HS-27A (cell line): Measurements from ENCODE around the gene PLEKHN1.

Source experiments
- DNase-seq: peaks from one replicate; pipeline ENCODE4 v3.0.0-alpha.2; 2012; ENCODE audit warnings: low read depth, missing footprints

Gene PLEKHN1

DNA sequence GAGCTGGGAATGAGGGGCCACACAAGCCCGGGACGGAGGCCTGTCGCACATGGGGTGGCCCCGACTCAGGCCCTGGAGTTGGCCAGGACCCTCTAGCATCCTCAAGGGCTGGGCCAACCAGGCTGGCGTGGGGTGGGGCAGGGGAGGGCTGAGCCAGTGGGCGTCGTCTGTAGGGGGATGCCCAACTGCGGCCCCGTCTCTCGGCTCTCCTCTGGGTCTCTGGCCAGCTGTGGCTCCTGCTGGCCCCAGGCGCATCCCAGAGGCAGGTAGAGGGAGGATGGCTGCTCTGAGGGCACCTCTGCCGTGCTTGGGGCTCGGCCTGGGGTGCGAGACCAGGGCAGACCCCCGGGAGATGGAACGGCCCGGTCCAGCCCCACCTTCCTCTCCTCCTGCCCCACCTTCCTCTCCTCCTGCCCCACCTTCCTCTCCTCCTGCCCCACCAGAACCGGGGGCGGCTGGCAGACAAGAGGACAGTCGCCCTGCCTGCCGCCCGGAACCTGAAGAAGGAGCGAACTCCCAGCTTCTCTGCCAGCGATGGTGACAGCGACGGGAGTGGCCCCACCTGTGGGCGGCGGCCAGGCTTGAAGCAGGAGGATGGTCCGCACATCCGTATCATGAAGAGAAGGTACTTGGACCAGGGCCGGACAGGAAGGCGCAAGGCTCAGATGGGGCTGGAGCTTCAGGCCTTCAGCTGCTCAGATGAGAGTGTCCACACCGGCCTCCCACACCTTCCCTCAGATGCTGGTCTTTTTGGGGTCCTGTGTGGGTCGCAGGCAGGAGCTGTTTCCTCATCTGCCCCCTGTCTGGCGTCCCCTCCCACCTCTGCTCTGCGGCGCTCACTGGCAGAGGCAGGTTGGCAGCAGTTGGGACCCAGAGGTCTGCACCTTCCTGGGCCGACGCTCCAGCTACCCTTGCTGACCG lies 36.3 kb upstream of the PLEKHN1 start:
- no peak for DNase-seq

DNA sequence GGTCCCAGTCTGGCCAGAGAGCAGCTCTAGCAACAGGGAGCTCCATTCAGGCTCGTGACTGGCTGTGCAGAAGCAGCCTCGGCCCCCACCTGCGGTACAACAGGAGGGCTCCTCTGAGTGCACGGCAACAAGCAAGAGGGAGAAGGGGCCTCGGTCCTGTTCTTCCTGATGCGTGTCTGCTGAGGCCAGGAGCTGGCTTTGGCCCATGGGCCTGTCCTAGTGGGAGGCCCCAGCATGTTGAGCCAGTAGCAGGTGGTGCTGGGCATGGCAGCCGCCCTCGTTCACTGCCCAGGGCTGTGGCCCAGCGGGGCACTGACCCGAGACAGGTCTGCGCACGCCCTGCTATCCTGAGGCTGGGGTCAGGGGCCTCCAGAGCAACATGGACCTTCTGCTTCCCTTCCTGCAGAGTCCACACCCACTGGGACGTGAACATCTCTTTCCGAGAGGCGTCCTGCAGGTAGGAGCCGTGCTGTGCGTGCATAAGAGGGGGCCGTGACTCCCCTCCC lies 35.6 kb upstream of the PLEKHN1 start:
- no peak for DNase-seq

DNA sequence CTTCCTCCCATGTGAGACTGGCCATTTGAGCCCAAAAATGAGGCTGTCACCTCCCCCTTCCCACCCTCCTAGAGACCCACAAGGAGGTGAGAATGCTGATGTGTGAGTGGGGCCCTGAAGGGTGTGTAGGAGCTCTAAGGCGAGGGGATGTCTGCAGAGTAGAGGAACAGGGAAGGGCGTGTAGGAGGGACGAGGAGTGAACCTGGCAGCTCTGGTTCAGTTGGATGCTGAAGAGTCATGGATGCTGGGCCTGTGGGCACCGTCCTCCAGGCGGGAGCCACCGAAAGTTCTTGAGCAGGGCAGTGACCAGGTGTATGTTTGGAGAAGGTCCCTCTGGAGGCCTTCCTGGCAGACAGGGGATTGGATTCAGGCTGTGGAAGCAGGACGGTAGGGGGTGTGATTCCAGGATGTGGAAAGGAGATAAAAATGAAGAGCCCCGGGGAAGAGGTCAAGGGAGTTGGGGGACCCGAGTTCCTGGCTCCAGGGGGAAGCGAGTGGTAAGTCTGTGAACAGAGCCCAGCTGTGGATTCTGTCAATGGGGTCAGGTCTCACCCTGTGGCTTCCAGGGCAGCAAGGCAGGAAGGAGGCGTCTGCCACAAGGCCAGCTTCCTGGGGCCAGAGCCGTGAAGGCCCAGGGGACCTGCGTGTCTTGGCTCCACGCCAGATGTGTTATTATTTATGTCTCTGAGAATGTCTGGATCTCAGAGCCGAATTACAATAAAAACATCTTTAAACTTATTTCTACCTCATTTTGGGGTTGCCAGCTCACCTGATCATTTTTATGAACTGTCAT lies 34.7 kb upstream of the PLEKHN1 start:
- no peak for DNase-seq

DNA sequence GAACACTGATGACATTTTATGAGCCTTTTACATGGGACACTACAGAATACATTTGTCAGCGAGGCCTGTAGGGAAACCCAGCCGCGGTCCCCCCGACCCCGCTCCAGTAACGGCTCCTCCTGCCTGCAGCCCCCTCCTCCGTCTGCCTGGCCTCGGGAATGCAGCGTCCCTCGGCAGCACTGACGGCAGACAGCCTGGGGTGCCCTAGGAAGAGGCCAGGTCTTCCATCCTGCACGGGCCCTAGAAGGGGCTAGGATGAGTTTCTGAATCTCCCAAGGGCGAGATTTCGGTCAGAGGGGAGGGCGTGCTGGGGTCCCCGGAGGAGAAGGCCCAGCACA lies 34.1 kb upstream of the PLEKHN1 start:
- no peak for DNase-seq

DNA sequence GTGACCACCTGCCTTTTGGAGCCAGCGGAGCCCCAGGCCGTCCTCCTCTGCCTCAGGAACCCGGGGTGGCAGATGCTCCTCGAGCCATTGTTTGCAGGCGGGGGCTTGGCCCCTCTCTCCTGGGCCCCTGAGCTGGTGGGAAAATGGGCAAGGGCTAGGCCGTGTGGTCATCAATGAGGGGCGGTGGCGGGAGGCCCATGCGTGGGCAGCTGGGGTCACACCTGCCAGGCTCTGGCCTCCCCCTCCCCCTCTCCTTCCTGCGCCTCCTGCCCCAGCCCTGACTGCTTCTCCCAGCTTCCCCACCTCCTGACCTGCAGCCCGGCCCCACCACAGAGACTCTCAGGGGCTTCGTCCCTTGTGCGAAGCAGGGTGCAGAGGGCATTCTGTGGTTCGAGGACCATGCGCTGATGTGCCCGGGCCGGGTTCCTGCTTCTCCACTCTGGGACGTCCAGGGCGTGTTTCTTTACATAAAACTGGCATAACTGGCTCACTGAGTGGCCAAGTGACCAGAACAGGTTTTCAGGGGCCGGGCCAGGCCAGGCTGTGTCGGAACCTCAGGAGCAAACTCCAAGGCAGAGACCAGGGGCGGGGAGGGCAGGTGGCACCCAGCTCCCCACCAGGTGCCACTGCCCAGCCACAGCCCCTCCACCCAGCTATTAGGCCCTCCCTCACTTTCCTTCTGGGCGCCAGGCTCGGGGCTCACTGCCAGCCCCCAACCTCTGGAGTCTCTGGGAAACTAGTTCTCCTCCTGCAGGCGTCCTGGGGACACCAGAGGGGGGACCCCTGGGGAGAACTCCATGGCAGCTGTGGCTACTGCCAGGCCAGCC lies 33.3 kb upstream of the PLEKHN1 start:
- DNase-seq = no peak

DNA sequence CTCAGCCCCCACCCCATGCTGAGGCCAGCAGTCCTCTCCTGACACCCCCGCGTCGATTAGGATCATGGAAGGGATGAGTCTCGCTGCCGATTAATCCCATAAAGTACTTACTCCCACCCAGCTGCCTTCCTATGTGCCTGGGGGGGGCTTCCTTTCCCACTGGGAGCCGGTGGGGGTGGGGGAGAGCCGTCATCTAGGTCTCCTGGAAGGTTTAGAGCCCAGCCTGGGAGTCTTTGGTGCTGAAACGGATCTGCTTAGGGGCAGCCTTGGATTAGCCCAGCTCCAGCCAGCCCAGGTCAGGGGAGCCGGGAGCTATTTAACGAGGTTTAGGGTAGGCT lies 32.7 kb upstream of the PLEKHN1 start:
- no peak for DNase-seq

DNA sequence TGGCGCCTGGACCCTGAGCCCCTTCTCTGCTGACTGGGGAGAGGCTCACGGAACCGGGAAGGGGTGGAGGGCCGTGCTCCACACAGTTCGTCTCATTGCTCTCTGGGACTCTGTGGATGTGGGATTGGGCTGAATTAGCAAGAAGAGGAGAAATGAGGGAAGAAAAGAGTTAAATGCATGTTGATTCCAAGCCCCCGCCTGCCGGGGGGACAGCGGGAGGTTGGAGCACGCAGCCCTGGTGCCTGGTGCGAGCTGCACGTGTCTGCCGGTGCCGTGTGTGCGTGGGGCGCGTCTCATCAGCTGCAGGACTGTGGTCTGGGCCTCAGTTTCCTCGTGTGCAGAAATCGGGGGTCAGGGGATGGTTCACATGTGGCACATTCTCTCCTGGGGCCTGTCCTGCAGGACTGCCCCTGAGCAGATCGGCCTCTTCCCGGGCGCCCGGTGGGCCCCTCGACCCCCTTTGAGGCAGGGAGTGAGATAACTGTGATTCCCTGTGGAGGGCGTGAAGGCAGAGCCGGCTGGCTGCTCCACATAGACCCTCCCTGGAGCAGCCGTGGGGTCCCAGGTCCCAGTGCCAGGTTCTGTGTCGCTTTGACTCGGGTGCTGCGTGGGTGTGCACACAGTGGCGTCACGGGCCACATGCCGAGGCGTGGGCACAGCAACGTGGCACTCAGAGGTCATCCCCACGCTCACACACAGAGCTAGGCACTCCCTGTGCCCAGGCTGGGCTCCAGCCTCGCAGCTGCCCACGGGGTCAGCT lies 31.1 kb upstream of the PLEKHN1 start:
- DNase-seq = no peak

DNA sequence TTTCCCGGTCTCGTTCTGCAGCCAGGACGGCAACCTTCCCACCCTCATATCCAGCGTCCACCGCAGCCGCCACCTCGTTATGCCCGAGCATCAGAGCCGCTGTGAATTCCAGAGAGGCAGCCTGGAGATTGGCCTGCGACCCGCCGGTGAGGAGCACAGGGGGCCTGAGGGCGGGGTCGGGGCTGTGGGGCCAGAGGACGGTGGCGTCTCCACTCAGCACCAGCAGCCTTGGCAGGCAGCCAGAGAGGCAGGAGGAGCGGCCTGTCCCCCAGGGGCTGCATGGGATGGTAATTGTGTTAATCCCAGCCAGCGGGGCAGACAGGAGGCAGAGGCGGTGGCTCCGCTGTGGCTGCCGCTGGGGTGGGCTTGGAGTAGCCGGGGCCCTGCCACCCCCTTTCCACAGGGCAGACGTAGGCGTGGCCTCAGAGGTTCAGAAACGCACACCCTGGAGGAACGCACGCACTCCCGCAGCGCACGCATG lies 30.5 kb upstream of the PLEKHN1 start:
- DNase-seq = no peak

DNA sequence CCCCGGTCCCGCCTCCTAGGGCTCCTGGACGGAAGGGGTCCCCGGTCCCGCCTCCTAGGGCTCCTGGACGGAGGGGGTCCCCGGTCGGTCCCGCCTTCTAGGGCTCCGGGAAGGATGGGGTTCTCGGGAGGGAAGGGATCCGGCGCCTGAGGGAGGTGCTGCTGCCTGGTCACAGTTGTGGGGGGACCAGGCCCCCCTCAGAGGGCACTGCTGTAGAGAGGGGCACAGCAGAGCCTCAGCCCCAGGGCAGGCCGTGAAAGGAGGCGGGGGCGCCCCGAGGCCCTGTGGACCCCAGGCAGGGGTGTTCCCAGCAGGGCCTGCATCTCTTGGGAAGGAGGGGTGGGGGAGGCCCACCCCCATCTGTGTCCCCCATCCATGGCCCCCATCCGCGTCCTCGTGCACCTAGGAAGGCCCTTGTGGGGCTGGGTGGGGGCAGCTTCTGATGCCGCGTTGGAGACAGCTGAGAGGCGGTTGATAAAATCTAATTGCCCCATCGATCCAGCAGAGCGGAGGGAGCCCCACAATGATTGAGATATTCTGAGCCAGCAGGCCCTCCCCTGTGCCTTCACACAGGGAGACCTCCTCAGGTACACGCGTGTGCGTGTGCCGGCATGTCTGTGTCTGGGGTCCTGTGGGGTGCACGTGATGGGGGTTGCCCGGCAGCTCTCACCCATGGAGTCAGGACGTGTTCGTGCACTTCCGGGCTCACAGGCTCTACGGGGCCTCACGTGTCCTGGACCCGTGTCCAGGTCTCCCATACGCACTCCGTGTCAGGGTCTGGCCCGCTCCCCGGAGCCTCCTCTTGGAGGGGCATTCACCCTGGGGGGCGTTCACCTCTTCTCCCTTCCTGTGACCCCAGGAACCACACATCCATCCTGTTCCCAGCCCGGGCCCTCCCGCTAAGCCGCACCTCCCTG lies 29.7 kb upstream of the PLEKHN1 start:
- DNase-seq = no peak

DNA sequence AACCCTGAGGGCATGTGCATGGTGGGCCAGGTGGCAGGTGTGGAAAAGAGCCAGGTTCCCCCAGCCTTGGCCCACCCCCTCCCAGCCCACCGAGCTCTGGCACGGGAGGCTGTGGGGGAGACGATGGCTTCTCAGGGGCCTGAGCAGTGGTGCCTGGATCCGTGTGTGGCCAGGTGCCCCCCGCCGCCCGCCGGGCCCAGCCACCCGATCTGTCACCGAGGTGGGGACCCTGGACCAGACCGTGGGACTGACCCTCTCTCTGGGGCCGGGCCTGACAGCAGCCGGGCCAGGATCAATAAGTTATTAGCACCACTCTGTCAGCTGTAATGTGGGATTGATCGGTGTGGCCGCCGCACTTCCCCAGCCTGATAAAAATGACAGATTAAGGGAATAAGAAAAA lies 28.8 kb upstream of the PLEKHN1 start:
- DNase-seq = no peak

DNA sequence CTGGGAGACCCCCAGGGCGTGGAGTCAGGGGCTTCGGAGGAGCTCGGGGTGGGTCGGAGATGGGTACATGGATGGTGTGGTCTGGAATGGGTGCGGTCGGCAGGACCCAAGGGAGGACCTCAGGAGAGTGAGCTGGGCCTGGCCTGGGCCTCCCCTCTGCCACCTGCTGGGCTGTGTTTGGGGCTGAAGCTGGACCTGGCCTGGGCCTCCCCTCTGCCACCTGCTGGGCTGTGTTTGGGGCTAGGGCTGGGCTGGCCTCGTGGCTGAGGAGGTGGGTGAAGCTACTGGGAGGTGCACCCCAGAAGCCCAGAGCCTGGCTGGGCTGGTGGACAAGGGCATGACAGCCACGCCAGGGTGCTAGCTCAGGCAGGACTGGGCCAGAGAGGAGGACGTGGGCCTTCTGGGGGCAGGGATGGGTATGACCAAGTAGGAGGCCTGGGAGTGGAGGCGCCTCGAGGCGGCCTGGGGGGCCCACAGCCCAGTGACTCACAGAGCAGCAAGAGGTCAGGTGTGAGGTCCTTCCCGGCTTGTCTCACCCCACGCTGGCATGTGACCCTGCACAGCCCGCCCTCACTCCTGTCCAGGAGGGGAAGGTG lies 28.1 kb upstream of the PLEKHN1 start:
- no peak for DNase-seq

DNA sequence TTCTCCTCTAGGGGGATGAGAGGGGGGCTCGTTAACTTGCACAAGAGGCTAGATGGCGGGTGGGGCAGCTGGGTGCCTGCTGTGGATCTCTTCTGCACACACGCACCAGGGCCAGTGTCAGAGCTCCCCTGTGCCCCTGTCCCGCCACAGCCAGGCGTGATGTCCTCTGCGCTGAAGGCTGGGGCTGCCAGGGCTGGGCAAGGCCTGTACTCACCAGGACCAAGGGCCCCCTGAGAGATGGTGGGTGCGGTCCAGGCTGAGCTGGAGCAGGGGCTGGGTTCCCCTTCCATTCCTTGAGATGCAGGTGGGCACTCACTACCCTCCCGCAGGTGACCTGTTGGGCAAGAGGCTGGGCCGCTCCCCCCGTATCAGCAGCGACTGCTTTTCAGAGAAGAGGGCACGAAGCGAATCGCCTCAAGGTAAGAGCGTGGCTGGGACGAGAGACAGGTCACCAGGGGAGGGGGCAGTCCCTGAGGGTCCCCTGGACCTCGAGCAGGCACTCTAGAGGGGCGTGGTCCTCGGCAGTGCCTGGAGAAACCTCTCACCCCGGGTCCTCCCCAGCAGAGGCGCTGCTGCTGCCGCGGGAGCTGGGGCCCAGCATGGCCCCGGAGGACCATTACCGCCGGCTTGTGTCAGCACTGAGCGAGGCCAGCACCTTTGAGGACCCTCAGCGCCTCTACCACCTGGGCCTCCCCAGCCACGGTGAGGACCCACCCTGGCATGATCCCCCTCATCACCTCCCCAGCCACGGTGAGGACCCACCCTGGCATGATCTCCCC lies 27.4 kb upstream of the PLEKHN1 start:
- no peak for DNase-seq

DNA sequence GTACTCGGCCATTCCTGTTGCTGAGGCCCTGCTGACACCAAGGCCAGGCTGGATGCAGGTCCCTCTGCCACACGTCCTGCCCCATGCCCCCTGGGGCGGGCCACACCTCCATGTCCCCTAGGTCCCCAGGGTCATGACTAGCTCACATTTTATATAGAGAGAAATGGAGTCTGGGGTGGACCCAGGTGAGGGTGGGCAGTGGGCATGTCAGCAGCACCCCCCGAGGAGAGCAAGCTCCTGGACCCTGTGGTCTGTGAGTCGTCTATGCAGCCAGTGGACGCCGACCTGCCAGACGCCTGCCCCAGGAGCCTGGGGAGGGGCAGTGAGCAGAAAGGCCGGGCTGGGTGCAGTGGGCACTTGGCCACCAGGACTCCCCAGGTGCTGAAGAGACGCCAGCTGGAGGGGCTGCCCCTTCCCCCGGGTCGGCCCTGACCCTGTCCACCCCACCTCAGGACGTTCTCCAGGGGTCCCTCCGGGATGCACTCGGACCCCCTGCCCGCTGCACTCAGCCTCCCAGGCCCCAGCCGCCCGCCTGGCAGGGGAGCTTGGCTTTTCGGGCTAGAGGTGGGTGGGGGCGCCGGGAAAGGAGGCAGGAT lies 26.7 kb upstream of the PLEKHN1 start:
- no peak for DNase-seq

DNA sequence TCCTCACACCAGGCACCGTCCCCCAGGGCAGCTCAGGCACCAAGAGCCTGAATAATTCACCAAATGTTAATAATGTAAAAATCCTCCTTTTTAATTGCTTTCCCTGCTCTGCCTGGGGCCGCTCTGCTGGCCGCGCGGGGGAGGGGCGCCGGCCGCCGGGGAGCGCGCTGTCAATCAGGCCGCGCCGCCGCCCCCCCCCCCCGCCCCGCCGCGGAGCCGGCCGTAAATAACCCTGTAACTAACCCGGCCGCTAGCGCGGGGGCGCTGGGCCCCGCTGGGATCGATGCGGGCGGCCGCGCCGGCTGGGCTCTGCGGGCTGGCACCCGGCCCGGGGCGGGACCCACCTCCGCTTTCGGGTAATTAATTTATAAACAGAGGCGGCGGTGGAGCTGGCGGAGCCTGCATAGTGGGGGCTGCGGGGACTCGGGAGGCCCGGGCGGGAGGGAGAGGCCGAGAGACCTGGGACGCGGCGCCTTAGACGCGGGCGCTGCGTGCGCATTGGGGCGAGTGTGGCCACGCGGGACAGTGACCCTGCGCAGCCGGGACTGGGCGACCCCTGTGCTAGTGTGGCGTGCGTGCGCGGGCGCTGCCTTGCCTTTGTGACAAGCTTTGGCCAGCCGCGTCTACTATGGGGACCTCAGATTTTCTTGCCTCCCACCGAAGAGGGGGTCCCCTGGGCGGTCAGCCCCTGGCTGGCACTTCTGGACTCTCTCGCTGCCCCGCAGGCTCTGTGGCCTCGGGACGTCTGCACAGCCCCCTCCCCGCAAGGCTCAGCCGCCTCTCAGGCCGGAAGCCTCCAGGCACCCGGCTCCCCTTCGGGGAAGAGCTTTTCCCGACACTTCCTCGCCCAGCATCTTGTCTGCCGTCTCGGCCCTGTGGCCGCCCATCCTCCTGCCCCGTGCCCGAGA lies 25.9 kb upstream of the PLEKHN1 start:
- no peak for DNase-seq

DNA sequence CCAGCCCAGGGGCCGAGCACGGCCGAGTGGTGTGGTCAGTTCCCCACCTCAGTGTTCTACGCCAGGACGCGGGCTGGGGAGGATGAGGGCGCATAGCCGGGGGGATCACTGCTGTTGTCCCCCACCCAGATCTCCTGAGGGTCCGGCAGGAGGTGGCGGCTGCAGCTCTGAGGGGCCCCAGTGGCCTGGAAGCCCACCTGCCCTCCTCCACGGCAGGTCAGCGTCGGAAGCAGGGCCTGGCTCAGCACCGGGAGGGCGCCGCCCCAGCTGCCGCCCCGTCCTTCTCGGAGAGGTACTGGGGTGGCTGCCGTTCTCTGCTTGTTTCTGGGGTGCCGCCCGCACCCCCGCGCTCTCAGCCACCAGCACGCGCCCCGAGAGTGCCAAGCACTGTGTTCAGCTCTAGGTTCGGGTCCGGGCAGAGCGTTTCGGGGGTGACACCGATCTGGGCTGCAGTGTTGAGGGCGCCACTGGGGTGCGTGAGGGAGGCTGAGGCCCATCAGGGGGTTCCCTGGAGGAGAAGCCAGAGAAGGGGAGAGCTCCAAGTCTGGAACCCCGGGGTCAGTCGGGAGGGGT lies 25.2 kb upstream of the PLEKHN1 start:
- DNase-seq = no peak

DNA sequence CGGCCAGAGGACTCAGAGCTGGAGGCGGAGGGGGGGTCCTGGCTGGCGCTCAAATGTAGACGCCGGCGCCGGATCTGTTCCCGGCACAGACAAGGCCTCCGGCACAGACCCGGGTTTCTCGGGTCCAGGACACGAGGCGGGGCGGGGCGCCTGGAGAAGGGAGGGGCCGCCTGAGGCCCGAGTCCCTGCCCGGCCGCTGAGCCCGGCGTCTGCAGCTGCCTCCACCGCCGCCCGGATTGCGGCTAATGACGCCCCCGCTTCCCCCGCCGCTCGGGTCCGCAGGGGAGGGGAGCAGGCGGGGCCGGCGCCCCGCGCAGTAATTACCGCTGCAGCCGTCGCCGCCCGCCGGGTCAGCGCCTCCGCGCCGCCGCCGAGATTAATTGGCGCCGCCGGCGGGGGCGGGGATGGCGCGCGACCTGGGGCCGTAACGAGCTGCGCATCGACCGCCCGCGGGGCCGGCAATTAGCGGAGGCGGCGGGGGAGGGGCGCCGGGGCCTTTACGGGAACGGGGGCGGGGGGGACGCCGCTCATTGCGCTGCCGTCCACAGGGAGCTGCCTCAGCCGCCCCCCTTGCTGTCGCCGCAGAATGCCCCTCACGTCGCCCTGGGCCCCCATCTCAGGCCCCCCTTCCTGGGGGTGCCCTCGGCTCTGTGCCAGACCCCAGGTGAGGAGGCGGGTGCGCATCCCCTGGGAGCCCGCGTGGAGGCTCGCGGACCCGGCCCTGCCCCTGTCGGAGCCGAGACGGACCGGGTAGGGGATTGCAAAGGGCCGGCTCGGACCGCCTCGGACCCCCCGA lies 24.5 kb upstream of the PLEKHN1 start:
- DNase-seq = no peak

DNA sequence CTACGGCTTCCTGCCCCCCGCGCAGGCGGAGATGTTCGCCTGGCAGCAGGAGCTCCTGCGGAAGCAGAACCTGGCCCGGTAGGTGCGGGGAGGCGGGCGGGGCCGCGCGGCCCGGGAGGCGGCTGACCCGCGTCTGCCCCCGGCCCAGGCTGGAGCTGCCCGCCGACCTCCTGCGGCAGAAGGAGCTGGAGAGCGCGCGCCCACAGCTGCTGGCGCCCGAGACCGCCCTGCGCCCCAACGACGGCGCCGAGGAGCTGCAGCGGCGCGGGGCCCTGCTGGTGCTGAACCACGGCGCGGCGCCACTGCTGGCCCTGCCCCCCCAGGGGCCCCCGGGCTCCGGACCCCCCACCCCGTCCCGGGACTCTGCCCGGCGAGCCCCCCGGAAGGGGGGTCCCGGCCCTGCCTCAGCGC lies 23.9 kb upstream of the PLEKHN1 start:
- DNase-seq = no peak
